HG03520 (cell line): ENCODE results near the gene TMEM132C.
"Not testable (repeated sequence)": the region's sequence is repeated elsewhere in the genome, so short reads cannot be mapped to it uniquely, and the experiment has no call there.

Experiments
- ATAC-seq: cut with Tn5 transposase; IDR thresholded peaks from one replicate; pipeline ENCODE4 v1.9.1; 2021; ENCODE audit warnings: mild to moderate bottlenecking, moderate library complexity; ENCODE audit not compliant: unreplicated experiment

Gene TMEM132C

DNA sequence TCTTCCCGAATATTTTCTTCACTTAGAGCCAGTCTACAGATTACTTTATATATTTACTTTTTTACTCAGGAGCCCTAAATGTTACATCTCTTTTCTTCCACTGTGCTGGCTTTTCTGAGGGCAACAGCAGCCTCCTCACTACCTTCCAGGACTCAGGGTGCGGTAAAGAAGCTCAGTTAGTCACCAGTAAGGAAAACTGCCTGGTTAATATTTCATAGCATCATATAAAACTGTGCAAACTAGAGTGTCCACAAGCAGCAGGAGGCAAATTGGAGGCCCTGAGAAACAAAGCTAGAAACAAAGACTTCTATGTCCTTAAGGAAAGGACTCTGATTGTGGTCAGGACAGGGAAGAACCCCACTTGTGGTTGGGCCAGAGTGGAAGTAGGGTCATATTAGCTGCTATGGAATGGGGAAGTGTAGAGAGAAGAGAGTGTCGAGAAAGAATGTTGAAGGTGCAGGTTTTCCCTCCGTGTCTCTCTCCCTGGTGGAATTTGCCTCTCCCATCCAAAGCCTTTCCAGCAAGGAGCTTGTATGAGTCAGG lies 336.7 kb downstream of the TMEM132C start:
- no peak for ATAC-seq

GRCh38 chr12:128604219-128604618 lies 337.2 kb downstream of the TMEM132C start:
- not testable (repeated sequence) for ATAC-seq

DNA sequence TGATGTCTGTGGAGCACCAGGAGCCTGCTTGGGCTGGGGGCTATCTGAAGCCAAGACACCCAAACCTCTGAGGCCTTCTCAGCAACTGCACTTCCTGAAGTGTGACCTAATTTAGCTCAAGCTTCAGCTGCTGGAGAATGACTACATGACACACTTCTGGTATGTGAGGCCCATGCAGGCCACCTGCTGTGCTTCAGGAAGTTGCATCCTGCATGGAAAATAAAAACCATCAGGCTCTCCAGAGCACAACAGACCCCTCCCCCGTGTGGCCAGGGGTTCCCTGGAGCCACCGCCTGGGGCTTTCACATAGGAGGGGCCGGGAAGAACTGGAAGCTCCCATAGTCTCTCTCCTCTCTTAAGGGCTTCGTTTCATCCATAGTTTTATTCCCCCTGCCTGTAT lies 339.1 kb downstream of the TMEM132C start:
- no peak for ATAC-seq

- ATAC-seq = no peak
Measured at GRCh38 chr12:128606538-128606937, 339.6 kb downstream of the TMEM132C start.

- no peak for ATAC-seq
Measured at GRCh38 chr12:128606970-128607369, 340.0 kb downstream of the TMEM132C start.

DNA sequence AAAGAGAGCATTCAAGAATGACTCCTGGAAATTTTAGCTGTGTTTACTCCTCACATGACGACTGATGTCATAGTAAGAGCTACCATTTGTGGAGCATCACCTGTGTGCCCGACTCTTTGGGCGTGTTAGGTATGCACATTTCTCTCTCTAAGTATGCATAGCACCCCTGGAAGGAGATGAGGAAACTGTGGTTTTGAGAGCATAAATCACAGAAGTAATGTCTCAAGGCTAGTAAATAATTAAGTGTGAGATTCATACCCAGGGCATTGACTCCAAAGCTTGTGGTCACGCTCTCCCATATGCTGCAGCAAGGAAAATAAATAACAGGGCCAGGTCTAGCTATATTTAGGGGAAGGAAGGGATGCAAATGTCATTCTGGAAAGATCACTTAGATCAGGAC lies 340.7 kb downstream of the TMEM132C start:
- no peak for ATAC-seq

DNA sequence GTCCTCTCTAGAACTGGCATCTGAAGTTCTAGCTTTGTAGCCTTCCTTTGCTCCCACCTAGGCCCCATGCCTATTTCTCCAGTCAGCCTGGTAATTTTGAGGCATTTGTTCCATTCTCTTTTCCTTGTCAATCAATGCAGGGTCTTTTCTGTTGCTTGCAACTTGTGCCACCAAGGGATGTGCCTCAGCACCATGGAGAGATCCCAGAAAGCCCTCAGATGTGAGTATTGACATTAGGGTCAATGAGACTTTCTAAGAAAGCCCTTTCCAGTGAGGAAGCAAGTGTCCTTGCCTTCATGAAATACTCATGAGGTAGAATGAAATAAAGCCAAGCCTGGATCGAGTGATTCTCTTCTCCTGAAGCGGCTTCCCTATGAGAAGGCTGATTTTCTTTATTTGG lies 342.9 kb downstream of the TMEM132C start:
- no peak for ATAC-seq

GRCh38 chr12:128611736-128612135 lies 344.8 kb downstream of the TMEM132C start:
- no peak for ATAC-seq

DNA sequence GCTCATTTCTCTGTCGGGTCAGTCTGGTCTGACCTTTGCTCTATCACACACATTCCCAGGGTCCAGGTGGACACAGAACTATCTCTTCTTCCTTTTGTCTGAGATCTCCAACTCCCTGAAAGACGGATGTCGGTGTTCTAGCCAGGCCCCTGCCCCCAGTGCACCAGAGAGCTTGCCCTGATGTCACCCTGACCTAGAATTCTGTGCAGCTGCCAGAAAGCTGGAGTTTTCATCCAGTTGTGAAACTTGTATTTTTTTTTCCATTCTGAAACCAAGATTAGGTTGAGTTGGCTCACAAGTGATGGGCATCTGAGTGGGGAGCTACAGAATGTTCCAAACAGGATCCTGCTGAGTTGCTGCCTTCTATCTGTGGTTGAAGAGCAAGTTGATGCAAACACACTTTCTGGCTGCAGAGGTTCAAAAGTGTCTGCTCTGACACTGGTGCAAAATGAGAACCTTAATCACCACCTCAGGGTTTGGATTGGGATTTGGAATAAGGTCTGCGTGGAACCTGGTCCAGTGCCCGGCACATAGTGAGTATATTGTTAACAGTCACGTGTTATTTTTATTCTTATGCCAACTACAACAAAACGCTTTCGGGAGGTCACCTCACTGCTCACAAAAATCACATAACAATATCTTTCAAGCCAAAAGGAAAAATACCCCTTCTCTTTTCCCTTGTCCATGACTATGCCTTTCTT lies 345.3 kb downstream of the TMEM132C start:
- ATAC-seq = no peak

DNA sequence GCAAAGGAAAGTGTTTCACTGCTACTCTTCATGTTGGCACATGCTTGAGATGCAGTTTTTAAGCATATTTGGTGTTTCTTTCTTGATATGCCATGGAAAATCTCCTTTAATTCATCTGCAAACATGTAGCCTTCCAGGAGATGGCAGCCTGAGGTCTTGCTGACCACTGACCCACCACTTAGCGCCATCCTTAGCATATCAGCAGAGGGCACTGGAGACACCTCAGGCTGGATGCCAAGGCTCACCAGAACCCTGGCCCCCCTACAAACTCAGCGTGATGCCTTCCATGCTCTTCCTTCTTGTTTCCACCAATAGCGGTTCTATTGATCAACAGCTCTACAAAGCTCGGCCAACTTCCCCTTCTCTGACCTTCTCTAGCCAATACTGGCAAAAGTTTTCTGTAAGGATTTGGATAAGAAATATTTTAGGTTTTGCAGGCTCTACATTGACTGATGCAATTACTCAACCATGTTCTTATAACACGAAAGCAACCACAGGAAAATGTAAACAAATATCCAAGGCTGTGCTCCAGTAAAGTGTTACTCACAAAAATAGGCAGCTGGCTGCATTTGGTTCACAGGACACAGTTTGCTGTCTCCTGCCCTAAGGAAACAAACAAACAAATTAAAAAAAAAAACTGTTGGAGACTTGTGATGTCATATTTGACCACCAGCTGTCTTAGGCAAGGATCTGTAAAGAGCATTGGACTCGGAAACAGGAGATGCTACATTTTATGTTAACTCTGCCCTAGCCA lies 347.0 kb downstream of the TMEM132C start:
- no peak for ATAC-seq

GRCh38 chr12:128617304-128617833 lies 350.4 kb downstream of the TMEM132C start:
- no peak for ATAC-seq

- no peak for ATAC-seq
Measured at GRCh38 chr12:128619263-128619662, 352.3 kb downstream of the TMEM132C start.

GRCh38 chr12:128621304-128621703 lies 354.3 kb downstream of the TMEM132C start:
- ATAC-seq = no peak

- ATAC-seq = no peak
Measured at GRCh38 chr12:128623748-128624147, 356.8 kb downstream of the TMEM132C start.

DNA sequence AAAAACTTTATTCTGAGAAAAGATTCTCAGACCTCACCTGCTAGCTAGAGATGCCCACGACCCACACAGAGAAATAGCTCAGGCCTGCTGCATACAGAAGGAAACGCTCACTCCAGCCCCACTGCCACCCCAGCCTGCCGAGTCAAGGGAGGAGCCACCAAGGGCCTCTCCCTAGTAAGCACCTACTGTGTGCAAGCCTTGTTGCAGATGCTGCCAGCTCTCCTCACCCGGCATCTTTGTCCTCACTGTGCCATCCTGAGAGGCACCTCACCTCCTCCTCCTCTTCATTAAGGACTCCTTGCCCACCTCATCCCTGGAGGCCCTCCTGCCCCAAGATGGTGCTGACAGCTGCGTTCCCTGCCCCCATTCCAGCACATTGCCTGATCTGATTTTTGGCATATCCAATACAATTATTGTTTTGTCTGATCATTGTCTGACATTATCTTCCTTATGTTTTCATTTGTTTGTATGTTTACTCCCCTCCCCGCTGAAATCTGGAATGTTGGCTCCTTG lies 359.9 kb downstream of the TMEM132C start:
- no peak for ATAC-seq

GRCh38 chr12:128627659-128628058 lies 360.7 kb downstream of the TMEM132C start:
- ATAC-seq = no peak

DNA sequence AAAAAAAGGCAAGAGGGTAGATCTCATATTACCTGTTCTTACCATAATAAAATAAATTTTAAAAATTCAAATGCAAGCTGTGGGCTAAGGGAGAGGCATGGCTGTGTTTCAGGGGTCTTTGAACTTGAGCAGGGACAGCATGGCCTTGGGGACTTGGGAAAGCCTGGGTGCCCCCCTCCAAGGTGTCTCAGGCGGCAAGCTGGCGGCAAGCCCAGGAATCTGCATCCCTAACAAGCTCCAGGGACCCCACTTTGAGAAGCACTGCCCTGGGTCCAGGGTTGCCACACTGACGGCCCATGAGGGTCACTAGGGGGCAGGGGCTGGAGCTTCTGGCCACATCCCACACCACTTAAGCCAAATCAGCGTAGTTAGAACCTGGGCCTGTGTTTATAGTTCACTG lies 363.0 kb downstream of the TMEM132C start:
- no peak for ATAC-seq

GRCh38 chr12:128637642-128638606 lies 371.0 kb downstream of the TMEM132C start:
- peak; percentile 86 for ATAC-seq

GRCh38 chr12:128639089-128639488 lies 372.1 kb downstream of the TMEM132C start:
- ATAC-seq = no peak

DNA sequence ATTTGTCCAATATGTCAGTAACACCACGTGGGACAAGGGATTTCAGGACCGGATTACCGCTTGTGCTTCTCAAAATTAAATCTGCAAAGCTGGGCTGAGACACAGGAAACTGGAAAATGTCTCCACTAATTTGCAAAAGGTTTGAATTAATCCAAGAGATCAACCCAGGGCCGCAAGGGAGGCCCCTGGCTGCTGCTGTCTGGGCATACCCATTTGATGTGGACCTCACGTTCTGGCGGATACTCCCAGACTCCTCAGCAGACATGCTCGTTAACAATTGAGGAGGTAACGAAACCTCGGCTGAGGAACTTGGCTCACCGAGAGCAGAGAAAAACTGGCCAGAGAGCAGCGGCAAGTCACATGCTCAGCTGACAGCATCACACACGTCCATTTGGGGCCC lies 376.2 kb downstream of the TMEM132C start:
- no peak for ATAC-seq
